Loucy (cell line): ENCODE measurements around the gene TRIOBP.

ENCODE experiments used
- H2AFZ ChIP-seq: fragments of 200-600 bp; sonication (generic); 2 replicates; pipeline ENCODE4 v1.6.0; 2016; ENCODE audit warnings: antibody characterized with exemption, mild to moderate bottlenecking, low read length, moderate library complexity
- H3F3A ChIP-seq: fragments of 200-600 bp; 2 replicates; pipeline ENCODE4 v1.6.0; 2016; ENCODE audit warnings: antibody characterized with exemption, low read depth, mild to moderate bottlenecking
- H3K27me3 ChIP-seq: fragments of 200-600 bp; sonication (generic); 2 replicates; pipeline ENCODE4 v1.6.1; 2014; ENCODE audit warnings: low read length, mild to moderate bottlenecking; ENCODE audit not compliant: insufficient read depth, poor library complexity, severe bottlenecking
- H3K36me3 ChIP-seq: fragments of 200-600 bp; sonication (generic); 2 replicates; pipeline ENCODE4 v1.6.1; 2016; ENCODE audit warnings: low read length; ENCODE audit not compliant: insufficient read depth
- H3K4me1 ChIP-seq: fragments of 200-600 bp; sonication (generic); 2 replicates; pipeline ENCODE4 v1.5.1; 2014; ENCODE audit warnings: low read length, mild to moderate bottlenecking; ENCODE audit not compliant: insufficient read depth, poor library complexity, severe bottlenecking
- H3K4me2 ChIP-seq: fragments of 200-600 bp; sonication (generic); 2 replicates; pipeline ENCODE4 v1.6.0; 2014; ENCODE audit warnings: antibody characterized with exemption, low read length, low read depth, mild to moderate bottlenecking; ENCODE audit not compliant: poor library complexity, severe bottlenecking
- H3K4me3 ChIP-seq: fragments of 200-600 bp; sonication (generic); 2 replicates; pipeline ENCODE4 v1.5.1; 2014; ENCODE audit warnings: low read length, mild to moderate bottlenecking, mixed read lengths; ENCODE audit not compliant: poor library complexity, severe bottlenecking
- H3K79me2 ChIP-seq: fragments of 200-600 bp; sonication (generic); 2 replicates; pipeline ENCODE4 v1.6.1; 2014; ENCODE audit warnings: low read length; ENCODE audit not compliant: insufficient read depth
- H3K9ac ChIP-seq: fragments of 200-600 bp; sonication (generic); 2 replicates; pipeline ENCODE4 v1.6.0; 2014; ENCODE audit warnings: mild to moderate bottlenecking, low read depth, low read length, moderate library complexity; ENCODE audit not compliant: poor library complexity, severe bottlenecking
- H3K9me2 ChIP-seq: fragments of 200-600 bp; sonication (generic); replicated peaks from 2 replicates; pipeline ENCODE4 v1.6.1; 2016; ENCODE audit warnings: low read depth, low read length, mixed read lengths
- H3K9me3 ChIP-seq: fragments of 200-600 bp; sonication (generic); 2 replicates; pipeline ENCODE4 v1.6.1; 2014; ENCODE audit warnings: mild to moderate bottlenecking, antibody characterized with exemption, low read length, low read depth; ENCODE audit not compliant: insufficient read depth
- H4K20me1 ChIP-seq: fragments of 200-600 bp; sonication (generic); 2 replicates; pipeline ENCODE4 v1.6.0; 2014; ENCODE audit warnings: antibody characterized with exemption, low read length, mild to moderate bottlenecking; ENCODE audit not compliant: insufficient read depth, poor library complexity, severe bottlenecking
- EZH2phosphoT487 ChIP-seq: fragments of 200-600 bp; IDR thresholded peaks from 2 replicates; pipeline ENCODE4 v1.6.1; 2018; ENCODE audit warnings: antibody characterized with exemption, mild to moderate bottlenecking, moderate library complexity, borderline replicate concordance
- TF ChIP-seq, protein P1 (sequence below): fragments of 200-600 bp; sonication (generic); conservative IDR thresholded peaks from 2 replicates; pipeline ENCODE4 v1.5.1; 2014; ENCODE audit warnings: mild to moderate bottlenecking, antibody characterized with exemption, low read length

TRIOBP gene

DNA sequence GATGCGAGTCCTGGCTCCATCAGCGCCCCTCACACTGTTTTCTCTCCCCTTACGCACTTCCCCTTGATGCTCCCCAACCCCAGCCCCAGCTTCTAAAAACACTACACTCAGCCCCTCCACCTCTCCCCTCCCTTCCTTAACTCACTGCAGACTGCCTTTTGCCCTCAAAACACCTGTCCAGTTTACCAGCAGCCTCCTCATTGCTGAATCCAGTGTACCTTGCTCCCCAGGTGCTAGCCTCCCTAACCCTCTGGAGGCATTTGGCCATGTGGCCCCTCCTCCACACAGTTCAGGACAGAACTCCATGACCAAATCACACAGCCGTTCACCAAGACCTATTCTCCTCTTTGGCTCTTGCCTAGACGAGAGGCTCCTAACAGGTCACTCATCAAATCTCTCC, 123.5 kb downstream of the TRIOBP start:
- TF ChIP-seq EZH2phosphoT487: no peak
- TF ChIP-seq, protein P1, sequence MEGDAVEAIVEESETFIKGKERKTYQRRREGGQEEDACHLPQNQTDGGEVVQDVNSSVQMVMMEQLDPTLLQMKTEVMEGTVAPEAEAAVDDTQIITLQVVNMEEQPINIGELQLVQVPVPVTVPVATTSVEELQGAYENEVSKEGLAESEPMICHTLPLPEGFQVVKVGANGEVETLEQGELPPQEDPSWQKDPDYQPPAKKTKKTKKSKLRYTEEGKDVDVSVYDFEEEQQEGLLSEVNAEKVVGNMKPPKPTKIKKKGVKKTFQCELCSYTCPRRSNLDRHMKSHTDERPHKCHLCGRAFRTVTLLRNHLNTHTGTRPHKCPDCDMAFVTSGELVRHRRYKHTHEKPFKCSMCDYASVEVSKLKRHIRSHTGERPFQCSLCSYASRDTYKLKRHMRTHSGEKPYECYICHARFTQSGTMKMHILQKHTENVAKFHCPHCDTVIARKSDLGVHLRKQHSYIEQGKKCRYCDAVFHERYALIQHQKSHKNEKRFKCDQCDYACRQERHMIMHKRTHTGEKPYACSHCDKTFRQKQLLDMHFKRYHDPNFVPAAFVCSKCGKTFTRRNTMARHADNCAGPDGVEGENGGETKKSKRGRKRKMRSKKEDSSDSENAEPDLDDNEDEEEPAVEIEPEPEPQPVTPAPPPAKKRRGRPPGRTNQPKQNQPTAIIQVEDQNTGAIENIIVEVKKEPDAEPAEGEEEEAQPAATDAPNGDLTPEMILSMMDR: no peak
- H3K27me3 ChIP-seq: no peaks in the 10 kb centered on the region
- no peaks in the 10 kb centered on the region for H3K9me3 ChIP-seq

DNA sequence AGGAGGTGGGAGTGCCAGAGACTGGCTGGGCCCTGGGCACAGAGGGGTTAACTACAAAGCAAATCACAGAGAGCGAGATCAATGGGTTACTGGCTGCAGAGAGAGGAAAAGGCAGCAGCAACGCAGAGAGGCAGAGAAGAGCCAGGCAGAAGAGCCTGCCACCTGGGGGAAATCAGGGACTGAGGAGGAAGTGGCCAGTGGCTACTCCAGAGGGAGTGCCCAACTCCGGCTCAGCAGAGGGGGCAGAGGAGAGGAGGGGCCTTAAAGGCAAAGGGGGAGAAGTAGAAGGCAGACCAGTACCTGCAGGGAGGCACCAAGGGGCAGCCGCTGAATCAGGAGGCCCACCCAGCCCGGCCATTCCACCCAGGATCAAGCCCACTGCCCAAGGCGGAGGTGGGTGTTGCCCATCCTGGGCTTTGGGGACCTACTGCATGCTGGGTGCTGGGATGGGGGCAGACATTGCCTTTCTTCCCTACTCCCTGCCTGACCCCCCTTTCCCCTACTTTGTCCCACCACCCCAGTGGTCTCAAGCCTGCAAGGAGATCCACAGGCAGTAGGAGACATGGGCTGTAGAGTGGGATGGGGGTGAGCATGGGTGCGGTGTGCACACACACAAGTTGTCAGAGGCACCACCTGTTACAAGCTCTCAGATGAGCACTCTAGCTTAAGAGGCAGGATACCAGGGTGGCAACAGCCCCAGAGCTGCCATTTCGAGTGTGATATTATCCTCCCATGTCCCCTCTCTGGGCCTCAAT, 125.4 kb downstream of the TRIOBP start:
- Histone ChIP-seq H3K36me3 (no peaks in the 10 kb centered on the region), H3K9me2 (no peaks in the 10 kb centered on the region), H3K27me3 (no peaks in the 10 kb centered on the region), H3K4me2 (no peak overlapping the region), H3F3A (no peaks in the 10 kb centered on the region), H3K4me1 (no peaks in the 10 kb centered on the region), H4K20me1 (no peaks in the 10 kb centered on the region), H2AFZ (no peak overlapping the region), H3K9me3 (no peaks in the 10 kb centered on the region), H3K9ac (no peak overlapping the region), H3K79me2 (no peaks in the 10 kb centered on the region), H3K4me3 (no peak overlapping the region)
- no peak for TF ChIP-seq EZH2phosphoT487
- TF ChIP-seq, protein P1: no peak

More for the DNA sequence above, 123.5 kb downstream of the TRIOBP start:
- Histone ChIP-seq H3K36me3 (no peaks in the 10 kb centered on the region), H3K9ac (no peak overlapping the region), H3K4me1 (no peaks in the 10 kb centered on the region), H4K20me1 (no peaks in the 10 kb centered on the region), H3K4me3 (no peak overlapping the region), H2AFZ (no peak overlapping the region), H3F3A (no peaks in the 10 kb centered on the region), H3K79me2 (no peaks in the 10 kb centered on the region), H3K9me2 (no peaks in the 10 kb centered on the region), H3K4me2 (no peak overlapping the region)

DNA sequence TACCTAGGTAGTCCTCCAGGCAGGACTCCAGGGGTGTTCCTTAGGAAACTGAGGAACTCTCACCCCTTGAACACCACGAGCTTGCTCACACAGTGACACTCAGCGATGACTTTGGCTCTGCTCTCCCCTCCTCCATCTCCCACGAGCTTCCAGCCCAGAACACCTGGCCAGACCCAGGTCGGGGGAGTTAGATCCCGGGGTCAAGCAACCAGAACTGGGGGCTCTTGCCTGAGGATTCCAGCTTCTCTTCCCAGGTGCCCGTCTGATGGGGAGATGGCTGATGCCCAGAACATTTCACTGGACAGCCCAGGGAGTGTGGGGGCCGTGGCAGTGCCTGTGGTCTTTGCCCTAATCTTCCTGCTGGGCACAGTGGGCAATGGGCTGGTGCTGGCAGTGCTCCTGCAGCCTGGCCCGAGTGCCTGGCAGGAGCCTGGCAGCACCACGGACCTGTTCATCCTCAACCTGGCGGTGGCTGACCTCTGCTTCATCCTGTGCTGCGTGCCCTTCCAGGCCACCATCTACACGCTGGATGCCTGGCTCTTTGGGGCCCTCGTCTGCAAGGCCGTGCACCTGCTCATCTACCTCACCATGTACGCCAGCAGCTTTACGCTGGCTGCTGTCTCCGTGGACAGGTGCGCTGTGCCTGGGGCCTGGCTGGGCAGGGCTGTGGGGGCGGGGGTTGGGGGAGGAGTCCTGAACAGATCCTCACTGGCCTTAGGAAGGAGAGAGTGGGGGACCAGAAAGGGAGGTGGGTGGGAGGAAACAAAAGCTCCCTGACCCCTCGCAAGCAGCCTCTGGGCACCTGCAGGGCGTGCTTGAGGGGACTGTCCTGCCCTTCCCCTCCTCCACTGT, 126.5 kb downstream of the TRIOBP start, which contains the start of gene GALR3:
GALR3 (plus strand) TSS at position 249 of the 852 bp plus-strand sequence; CDS start at position 274, 25 bp downstream.
- Histone ChIP-seq H3K9me2 (no peaks in the 10 kb centered on the region), H3K4me3 (no peak within 1 kb of the TSS), H3K4me2 (no peak within 1 kb of the TSS), H3F3A (no peaks in the 10 kb centered on the region), H2AFZ (no peak within 1 kb of the TSS), H3K9me3 (no peaks in the 10 kb centered on the region), H3K9ac (no peak within 1 kb of the TSS), H3K4me1 (no peaks in the 10 kb centered on the region), H3K79me2 (no peaks in the 10 kb centered on the region), H3K27me3 (no peaks in the 10 kb centered on the region), H3K36me3 (no peaks in the 10 kb centered on the region), H4K20me1 (no peaks in the 10 kb centered on the region)
- no peak for TF ChIP-seq EZH2phosphoT487
- TF ChIP-seq, protein P1: no peak
